Thoracic aorta (tissue), 2 donors: ENCODE data around the gene KCNQ4. TPM values are rescaled to one million over a fixed set of nuclear protein-coding genes. Genes with fewer than 3 reads are reported as not detected.

Experiments
- ATAC-seq: fragments of 150-250 bp; one replicate; pipeline ENCODE4 v1.8.0; 2017; ENCODE audit warnings: low read depth; ENCODE audit not compliant: insufficient number of reproducible peaks, low FRiP score
- DNase-seq: peaks from one replicate; pipeline ENCODE4 v3.0.0-alpha.2; 2020; ENCODE audit warnings: low spot score
- H3K27ac ChIP-seq, 2 donors: fragments of 200-600 bp; sonication (generic); 1 replicate in 1 of 2; 2 replicates in 1 of 2; pipeline ENCODE4 v1.5.1; 2016; ENCODE audit warnings: mild to moderate bottlenecking in 2 of 2, moderate library complexity in 2 of 2
- H3K27me3 ChIP-seq: fragments of 200-600 bp; sonication (generic); replicated peaks from 2 replicates; pipeline ENCODE4 v1.6.0; 2016; ENCODE audit warnings: mild to moderate bottlenecking; ENCODE audit not compliant: insufficient read depth
- H3K36me3 ChIP-seq: fragments of 200-600 bp; sonication (generic); one replicate; pipeline ENCODE4 v1.5.1; 2016
- H3K4me1 ChIP-seq, 2 donors: fragments of 200-600 bp; sonication (generic); 1 replicate in 1 of 2; 2 replicates in 1 of 2; pipeline versions ENCODE4 v1.5.1 to v1.6.0; 2016; ENCODE audit warnings: low read depth in 2 of 2, mild to moderate bottlenecking in 1 of 2; ENCODE audit not compliant: control insufficient read depth in 1 of 2
- H3K4me3 ChIP-seq: fragments of 200-600 bp; sonication (generic); 2 replicates; pipeline ENCODE4 v1.5.1; 2016; ENCODE audit warnings: mild to moderate bottlenecking
- H3K9me3 ChIP-seq: fragments of 200-600 bp; sonication (generic); 2 replicates; pipeline ENCODE4 v1.5.1; 2016
- CTCF ChIP-seq: fragments of 200-600 bp; sonication (generic); IDR thresholded peaks from one replicate; pipeline ENCODE4 v1.5.1; 2019; ENCODE audit warnings: antibody characterized with exemption
- total RNA-seq, 2 donors: library from RNA; depleted of rRNA; stranded (reverse); fragments of >200 nt; gene quantifications; one replicate each; pipeline versions ENCODE4 v1.1.0 to v1.2.3, GENCODE V29; 2016

Gene KCNQ4
- total RNA-seq, 2 donors from 2014 or later = 5.7 to 11.5 TPM

- no peak overlapping the region for H3K4me3 ChIP-seq
- H3K9me3 ChIP-seq = no peaks in the 10 kb centered on the region
- no peaks in the 10 kb centered on the region for H3K36me3 ChIP-seq
- no peaks in the 10 kb centered on the region for H3K27me3 ChIP-seq
- no peak for TF ChIP-seq CTCF
- no peak overlapping the region for H3K27ac ChIP-seq
- DNase-seq (no peak), ATAC-seq (no peak)
- H3K4me1 ChIP-seq = peaks cover 21 to 68% of the 10 kb centered on the region in 2 donors
These were observed 10.5 kb downstream of the KCNQ4 start for GRCh38 chr1:40794048-40794447.

GRCh38 chr1:40794974-40795715, 11.6 kb downstream of the KCNQ4 start:
- Histone ChIP-seq H3K4me1 (peaks cover 22 to 68% of the 10 kb centered on the region in 2 donors), H3K27ac (peak overlapping the region in 1 of 2 donors; percentile 19)
- ATAC-seq = no peak

GRCh38 chr1:40795811-40796586, 12.4 kb downstream of the KCNQ4 start:
- Histone ChIP-seq H3K36me3 (no peaks in the 10 kb centered on the region), H3K4me3 (no peak overlapping the region), H3K27ac (peak overlapping the region; percentile 11 to 26), H3K27me3 (no peaks in the 10 kb centered on the region), H3K9me3 (no peaks in the 10 kb centered on the region), H3K4me1 (peaks cover 22 to 67% of the 10 kb centered on the region in 2 donors)
- no peak for TF ChIP-seq CTCF
- ATAC-seq (no peak), DNase-seq (no peak)

More at GRCh38 chr1:40794974-40795715, 11.6 kb downstream of the KCNQ4 start:
- DNase-seq = no peak
- no peaks in the 10 kb centered on the region for H3K36me3 ChIP-seq
- no peak for TF ChIP-seq CTCF
- no peaks in the 10 kb centered on the region for H3K27me3 ChIP-seq
- no peaks in the 10 kb centered on the region for H3K9me3 ChIP-seq
- H3K4me3 ChIP-seq = no peak overlapping the region

- peak; percentile 57 for DNase-seq
- Histone ChIP-seq H3K27ac (peak overlapping the region; percentile 10 to 25), H3K4me1 (peaks cover 29 to 67% of the 10 kb centered on the region in 2 donors), H3K36me3 (no peaks in the 10 kb centered on the region), H3K27me3 (no peaks in the 10 kb centered on the region), H3K4me3 (no peak overlapping the region), H3K9me3 (no peaks in the 10 kb centered on the region)
- peak; percentile 50 for ATAC-seq
- no peak for TF ChIP-seq CTCF
These were observed 13.5 kb downstream of the KCNQ4 start for GRCh38 chr1:40796939-40797667.

GRCh38 chr1:40797668-40798010, 14.1 kb downstream of the KCNQ4 start:
- Histone ChIP-seq H3K27ac (peak overlapping the region; percentile 10 to 25), H3K9me3 (no peaks in the 10 kb centered on the region), H3K36me3 (no peaks in the 10 kb centered on the region), H3K27me3 (no peaks in the 10 kb centered on the region), H3K4me1 (peaks cover 29 to 64% of the 10 kb centered on the region in 2 donors), H3K4me3 (no peak overlapping the region)
- DNase-seq (no peak), ATAC-seq (no peak)
- no peak for TF ChIP-seq CTCF
